ENCODE measurements around the gene GLUD1.
"Not testable (repeated sequence)": the region's sequence is repeated elsewhere in the genome, so short reads cannot be mapped to it uniquely, and the experiment has no call there.

GLUD1 gene

DNA sequence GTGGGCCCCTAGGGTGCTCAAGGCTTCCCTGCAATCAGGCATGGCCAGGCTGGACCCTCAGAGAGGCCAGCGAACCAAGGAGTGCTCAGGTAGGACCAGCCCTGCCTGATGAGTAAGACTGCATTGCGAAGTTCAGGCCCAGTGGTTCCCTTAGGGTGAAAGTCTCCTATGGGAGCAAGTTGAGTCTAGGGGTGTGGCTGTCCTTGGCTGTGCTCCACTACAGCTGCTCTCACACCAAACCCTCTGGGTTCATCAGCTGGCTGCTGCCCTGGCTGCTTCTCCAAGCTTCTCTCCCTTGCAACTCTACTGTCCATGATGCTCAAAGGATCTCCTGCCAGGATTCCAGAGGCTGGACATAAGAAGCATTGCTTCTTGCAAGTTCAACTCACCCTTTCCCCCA, 55.9 kb downstream of the GLUD1 start:
- DNase-seq: no peak

GRCh38 chr10:87038286-87038717, 56.3 kb downstream of the GLUD1 start:
- no peak for DNase-seq

GRCh38 chr10:87036623-87037022, 58.0 kb downstream of the GLUD1 start:
- DNase-seq: no peak

- DNase-seq: no peak
Measured at GRCh38 chr10:87030912-87031635, 63.6 kb downstream of the GLUD1 start.

GRCh38 chr10:87030419-87030818, 64.2 kb downstream of the GLUD1 start:
- not testable (repeated sequence) for DNase-seq

GRCh38 chr10:87026747-87027508, 67.7 kb downstream of the GLUD1 start:
- DNase-seq: not testable (repeated sequence)

DNA sequence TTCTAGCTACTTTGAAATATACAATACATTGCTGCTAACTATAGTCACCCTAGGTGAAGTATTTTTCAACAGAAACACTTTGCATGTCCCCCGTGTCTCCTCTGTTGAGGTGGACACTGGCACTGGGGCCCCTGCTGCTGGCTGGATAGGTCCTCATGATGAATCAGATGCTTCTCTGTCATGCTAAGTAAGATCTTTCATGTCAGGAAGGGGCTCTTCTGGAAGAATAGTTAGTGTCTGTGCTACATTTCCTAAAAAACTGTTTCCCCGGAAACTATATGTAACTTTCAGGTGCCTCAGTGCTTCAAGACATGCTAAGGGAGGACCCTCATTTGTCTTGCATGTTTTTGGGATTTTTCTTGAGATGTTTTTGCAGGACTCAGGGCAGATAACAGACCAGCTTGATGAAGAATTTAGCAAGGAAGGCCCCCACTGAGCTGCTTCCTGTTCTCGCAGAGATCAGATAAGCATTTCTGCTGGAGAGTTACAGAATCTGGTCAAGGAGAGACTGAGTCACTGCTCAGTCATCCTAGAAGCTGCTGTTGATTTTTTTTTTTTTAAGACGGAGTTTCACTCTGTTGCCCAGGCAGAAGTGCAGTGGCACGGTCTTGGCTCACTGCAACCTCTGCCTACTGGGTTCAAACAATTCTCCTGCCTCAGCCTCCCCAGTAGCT, 69.2 kb downstream of the GLUD1 start:
- not testable (repeated sequence) for DNase-seq

DNA sequence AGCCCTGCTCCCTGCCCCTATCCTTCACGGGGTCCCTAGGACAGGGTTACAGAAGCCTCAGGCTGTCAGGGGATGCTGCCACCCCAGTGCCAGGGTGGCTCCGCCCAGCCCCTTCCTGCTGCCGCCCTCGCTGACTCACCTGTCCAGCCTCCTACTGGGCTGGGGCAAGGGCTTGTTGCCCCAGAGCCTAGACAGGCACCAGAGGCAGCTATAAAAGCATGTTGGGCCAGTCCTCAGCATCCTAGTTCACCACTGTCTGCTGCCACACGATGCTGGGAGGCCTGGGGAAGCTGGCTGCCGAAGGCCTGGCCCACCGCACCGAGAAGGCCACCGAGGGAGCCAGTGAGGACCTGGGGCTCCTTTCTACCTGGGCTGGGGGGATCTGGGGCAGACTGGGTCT, 74.6 kb downstream of the GLUD1 start, which contains the start of gene FAM25A:
TSS of gene FAM25A (plus strand) at position 239 of the 400 bp plus-strand sequence. CDS start at position 270, 31 bp downstream.
- not testable (repeated sequence) for DNase-seq

DNA sequence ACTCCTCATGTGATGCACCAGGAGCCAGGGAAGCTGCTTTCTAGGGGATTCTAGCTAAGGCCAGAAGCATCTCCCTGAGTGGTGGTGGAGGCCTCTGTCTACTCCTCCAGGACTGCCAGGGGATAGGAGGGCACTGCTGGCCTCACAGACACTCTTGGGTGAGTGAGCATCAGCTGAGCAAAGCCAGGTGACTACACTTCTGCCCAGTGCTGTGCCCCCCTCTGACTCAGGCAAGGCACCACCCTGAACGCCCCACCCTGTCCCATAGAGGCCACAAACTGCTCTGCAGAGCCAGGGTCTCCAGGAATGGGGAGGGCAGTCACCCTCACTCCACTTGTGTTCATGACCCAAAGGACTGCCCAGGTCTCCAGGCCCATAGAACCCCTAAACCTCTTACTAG, 75.1 kb downstream of the GLUD1 start:
- DNase-seq: not testable (repeated sequence)

GRCh38 chr10:87019066-87019465, 75.6 kb downstream of the GLUD1 start:
- DNase-seq: not testable (repeated sequence)

GRCh38 chr10:87018127-87018526, 76.5 kb downstream of the GLUD1 start:
- DNase-seq: not testable (repeated sequence)

GRCh38 chr10:87014986-87015716, 79.5 kb downstream of the GLUD1 start:
- DNase-seq: not testable (repeated sequence)

DNA sequence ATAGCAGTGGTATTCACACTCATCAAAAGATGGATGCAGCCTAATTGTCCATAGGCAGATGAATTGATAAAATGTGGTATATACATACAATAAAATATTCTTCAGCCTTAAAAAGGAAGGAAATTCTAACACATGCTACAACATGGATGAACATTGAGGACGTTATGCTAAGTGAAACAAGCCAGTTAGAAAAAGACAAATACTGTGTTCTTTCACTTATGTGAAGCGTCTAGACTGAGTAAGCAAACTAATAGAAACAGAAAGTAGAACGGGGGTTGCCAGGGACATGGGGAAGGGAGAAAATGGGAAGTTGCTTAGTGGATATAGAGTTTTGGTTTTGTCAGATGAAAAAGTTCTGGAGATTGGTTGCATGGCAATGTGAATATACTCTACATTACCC, 81.1 kb downstream of the GLUD1 start:
- not testable (repeated sequence) for DNase-seq

GRCh38 chr10:87009134-87009696, 85.4 kb downstream of the GLUD1 start:
- not testable (repeated sequence) for DNase-seq

- DNase-seq: not testable (repeated sequence)
Measured at GRCh38 chr10:87008303-87008702, 86.3 kb downstream of the GLUD1 start.

DNA sequence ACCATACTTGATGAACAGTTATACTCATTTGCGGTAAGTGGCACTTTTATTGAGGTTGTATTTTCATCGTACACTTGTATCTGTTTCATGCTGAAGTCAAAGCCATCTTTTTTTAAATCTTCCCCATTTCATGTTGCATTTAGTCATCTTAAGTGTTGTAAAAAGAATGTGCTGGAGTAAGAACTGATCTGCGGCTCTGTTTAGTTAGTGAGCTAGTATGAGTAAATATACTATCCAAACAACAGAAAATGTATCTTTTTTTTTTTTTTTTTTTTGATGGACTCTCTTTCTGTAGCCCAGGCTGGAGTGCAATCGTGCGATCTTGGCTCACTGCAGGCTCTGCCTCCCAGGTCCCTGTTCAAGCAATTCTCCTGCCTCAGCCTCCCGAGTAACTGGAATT, 87.0 kb downstream of the GLUD1 start:
- not testable (repeated sequence) for DNase-seq

- DNase-seq: not testable (repeated sequence)
Measured at GRCh38 chr10:87007124-87007523, 87.5 kb downstream of the GLUD1 start.

- DNase-seq: no peak
Measured at GRCh38 chr10:87000491-87000890, 94.2 kb downstream of the GLUD1 start.

Measured in NCI-H2029 (cell line).